HepG2 (cell line): ENCODE data around the gene C14orf119. TPM values are rescaled to one million over a fixed set of nuclear protein-coding genes. Genes with fewer than 3 reads are reported as not detected.

Experiments
- ADNP ChIP-seq: sonication (generic); formaldehyde crosslinking; IDR thresholded peaks from 2 replicates; pipeline ENCODE4 v1.4.0; 2020; ENCODE audit warnings: missing genetic modification reagents
- CAMTA2 ChIP-seq: sonication (generic); formaldehyde crosslinking; IDR thresholded peaks from 2 replicates; pipeline ENCODE4 v1.4.0; 2020; ENCODE audit warnings: mild to moderate bottlenecking, missing genetic modification reagents, borderline replicate concordance
- HCFC1 ChIP-seq: fragments of 150-350 bp; IDR thresholded peaks from 2 replicates; pipeline ENCODE4 v1.6.1; 2014; ENCODE audit warnings: low read depth, low read length
- HMG20A ChIP-seq: IDR thresholded peaks from 2 replicates; pipeline ENCODE4 v1.6.1; 2016; ENCODE audit warnings: borderline replicate concordance
- NCOA1 ChIP-seq: sonication (generic); formaldehyde crosslinking; IDR thresholded peaks from 2 replicates; pipeline ENCODE4 v1.9.0; 2021; ENCODE audit warnings: missing genetic modification reagents
- NCOA5 ChIP-seq: sonication (generic); formaldehyde crosslinking; IDR thresholded peaks from 2 replicates; pipeline ENCODE4 v1.4.0; 2020; ENCODE audit warnings: missing genetic modification reagents
- SAP130 ChIP-seq: IDR thresholded peaks from 2 replicates; pipeline ENCODE4 v1.6.1; 2016; ENCODE audit warnings: low read depth
- SP1 ChIP-seq, 2 experiments: fragments of 450-650 bp in 1 of 2; sonication (generic) in 1 of 2; formaldehyde crosslinking in 1 of 2; IDR thresholded peaks; 2 replicates each; pipeline versions ENCODE4 v1.4.0 to v1.6.1; 2016 to 2020; ENCODE audit warnings: missing genetic modification reagents in 1 of 2
- TAF15 ChIP-seq: fragments of 200-400 bp; formaldehyde crosslinking; IDR thresholded peaks from one replicate; pipeline ENCODE4 v1.6.1; 2018; ENCODE audit warnings: mild to moderate bottlenecking, low read depth, low read length; ENCODE audit not compliant: poor library complexity, severe bottlenecking
- TARDBP ChIP-seq: sonication (generic); formaldehyde crosslinking; IDR thresholded peaks from 2 replicates; pipeline ENCODE4 v1.8.0; 2022; ENCODE audit warnings: mild to moderate bottlenecking, missing genetic modification reagents
- ZFP36L2 ChIP-seq: sonication (generic); formaldehyde crosslinking; IDR thresholded peaks from 2 replicates; pipeline ENCODE4 v1.4.0; 2020; ENCODE audit warnings: missing genetic modification reagents
- ZFY ChIP-seq: sonication (generic); formaldehyde crosslinking; IDR thresholded peaks from 2 replicates; pipeline ENCODE4 v1.4.0; 2020; ENCODE audit warnings: missing genetic modification reagents
- ZKSCAN8 ChIP-seq: IDR thresholded peaks from 2 replicates; pipeline ENCODE4 v1.6.1; 2016; ENCODE audit warnings: borderline replicate concordance, missing genetic modification reagents, missing compliant biosample characterization
- ZMYM4 ChIP-seq: sonication (generic); formaldehyde crosslinking; IDR thresholded peaks from 2 replicates; pipeline ENCODE4 v1.8.1; 2023; ENCODE audit warnings: mild to moderate bottlenecking, missing genetic modification reagents
- ZNF138 ChIP-seq: sonication (generic); formaldehyde crosslinking; IDR thresholded peaks from 2 replicates; pipeline ENCODE4 v1.5.0; 2020; ENCODE audit warnings: mild to moderate bottlenecking, low read depth, missing genetic modification reagents
- ZNF256 ChIP-seq: sonication (generic); formaldehyde crosslinking; conservative IDR thresholded peaks from 2 replicates; pipeline ENCODE4 v1.4.0; 2020; ENCODE audit warnings: missing genetic modification reagents
- ZNF510 ChIP-seq: sonication (generic); formaldehyde crosslinking; IDR thresholded peaks from 2 replicates; pipeline ENCODE4 v1.4.0; 2020; ENCODE audit warnings: low read depth, mild to moderate bottlenecking, missing genetic modification reagents
- ZNF547 ChIP-seq: sonication (generic); formaldehyde crosslinking; IDR thresholded peaks from 2 replicates; pipeline ENCODE4 v1.5.1; 2020; ENCODE audit warnings: mild to moderate bottlenecking, missing genetic modification reagents
- ZSCAN9 ChIP-seq: IDR thresholded peaks from 2 replicates; pipeline ENCODE4 v1.6.1; 2016; ENCODE audit warnings: borderline replicate concordance
- ZZZ3 ChIP-seq: sonication (generic); formaldehyde crosslinking; IDR thresholded peaks from 2 replicates; pipeline ENCODE4 v1.4.0; 2020; ENCODE audit warnings: missing genetic modification reagents, mild to moderate bottlenecking, borderline replicate concordance
- polyA plus RNA-seq, 8 experiments: library from polyadenylated mRNA; depleted of rRNA in 3 of 8; stranded (reverse) in 7 of 8; unstranded in 1 of 8; fragments of >200 nt; fragmentation: Illumina TruSeq in 4 of 8; extraction: Trizol in 4 of 8; gene quantifications; 2 replicates each; pipeline versions ENCODE4 v1.2.1 to v1.2.3, GENCODE V29; 2011 to 2016; ENCODE audit warnings: low read depth in 4 of 8, missing spikeins in 1 of 8, mixed read lengths in 1 of 8; ENCODE audit not compliant: insufficient read depth in 1 of 8
- total RNA-seq, 5 experiments: library from RNA; depleted of rRNA; stranded (reverse); fragments of >200 nt; fragmentation: Illumina TruSeq; extraction: Trizol; gene quantifications; 2 replicates each; pipeline ENCODE4 v1.2.3, GENCODE V29; 2016; ENCODE audit warnings: low read depth in 1 of 5
- TF ChIP-seq, protein P1 (sequence below): sonication (generic); formaldehyde crosslinking; IDR thresholded peaks from 2 replicates; pipeline ENCODE4 v1.9.0; 2022; ENCODE audit warnings: missing genetic modification reagents, mild to moderate bottlenecking, borderline replicate concordance
- TF ChIP-seq, protein P2 (sequence below): sonication (generic); formaldehyde crosslinking; IDR thresholded peaks from 2 replicates; pipeline ENCODE4 v1.4.0; 2020; ENCODE audit warnings: missing genetic modification reagents
- TF ChIP-seq, protein P3 (sequence below): IDR thresholded peaks from 2 replicates; pipeline ENCODE4 v1.6.1; 2018; ENCODE audit warnings: missing genetic modification reagents, mild to moderate bottlenecking, missing compliant biosample characterization
- TF ChIP-seq, protein P4 (sequence below): sonication (generic); formaldehyde crosslinking; IDR thresholded peaks from 2 replicates; pipeline ENCODE4 v1.4.0; 2020; ENCODE audit warnings: missing genetic modification reagents
- TF ChIP-seq, protein P5 (sequence below): sonication (generic); formaldehyde crosslinking; IDR thresholded peaks from 2 replicates; pipeline ENCODE4 v1.4.0; 2020; ENCODE audit warnings: missing genetic modification reagents

The C14orf119 gene
- total and polyA plus RNA-seq, 2 of the 13 experiments (the other 11 are each of a cell fraction or from before 2014, with no cell fraction given), result 117 to 206 TPM

DNA sequence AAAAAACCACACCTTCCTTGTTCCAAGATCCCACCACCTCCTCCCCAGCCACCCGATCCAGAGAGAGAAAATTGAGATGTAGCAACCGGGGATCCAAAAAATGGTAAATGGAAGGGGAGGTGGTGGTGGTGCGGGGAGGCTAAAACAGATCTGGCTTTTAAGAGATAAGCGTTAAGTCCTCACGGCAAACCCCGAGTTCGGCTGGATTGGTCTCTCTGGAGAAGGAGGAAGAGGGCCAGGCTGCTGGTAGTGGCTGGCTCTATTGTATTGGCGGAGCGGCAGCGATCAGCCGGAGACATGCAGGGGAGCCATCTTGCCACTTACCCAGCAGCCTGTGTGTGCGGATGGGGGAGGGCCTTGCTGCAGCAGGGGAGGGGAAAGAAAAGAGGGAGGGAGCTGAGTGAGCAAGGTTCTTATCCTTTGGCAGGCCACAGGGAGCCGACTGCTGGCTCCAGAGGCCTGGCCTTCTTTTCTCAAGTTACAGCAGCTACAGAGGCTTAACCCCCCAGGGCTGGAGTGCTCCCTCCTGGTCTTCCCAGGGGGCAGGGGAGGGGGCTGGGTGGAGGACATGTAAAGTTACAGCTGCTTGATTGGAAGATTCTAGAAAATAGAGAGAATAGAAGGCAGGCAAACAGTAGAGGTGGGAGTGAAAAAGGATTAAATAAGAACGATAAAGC lies 23.9 kb upstream of the C14orf119 start (continued):
- TF ChIP-seq, protein P1, sequence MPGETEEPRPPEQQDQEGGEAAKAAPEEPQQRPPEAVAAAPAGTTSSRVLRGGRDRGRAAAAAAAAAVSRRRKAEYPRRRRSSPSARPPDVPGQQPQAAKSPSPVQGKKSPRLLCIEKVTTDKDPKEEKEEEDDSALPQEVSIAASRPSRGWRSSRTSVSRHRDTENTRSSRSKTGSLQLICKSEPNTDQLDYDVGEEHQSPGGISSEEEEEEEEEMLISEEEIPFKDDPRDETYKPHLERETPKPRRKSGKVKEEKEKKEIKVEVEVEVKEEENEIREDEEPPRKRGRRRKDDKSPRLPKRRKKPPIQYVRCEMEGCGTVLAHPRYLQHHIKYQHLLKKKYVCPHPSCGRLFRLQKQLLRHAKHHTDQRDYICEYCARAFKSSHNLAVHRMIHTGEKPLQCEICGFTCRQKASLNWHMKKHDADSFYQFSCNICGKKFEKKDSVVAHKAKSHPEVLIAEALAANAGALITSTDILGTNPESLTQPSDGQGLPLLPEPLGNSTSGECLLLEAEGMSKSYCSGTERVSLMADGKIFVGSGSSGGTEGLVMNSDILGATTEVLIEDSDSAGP (CRISPR knock-in tag), result peak; percentile 90
- peak; percentile 85; the same call in 1 of the 2 replicates for TF ChIP-seq ZKSCAN8 (CRISPR knock-in tag)
- no peak; the same call in 1 of the 2 replicates for TF ChIP-seq HMG20A
- TF ChIP-seq, protein P2, sequence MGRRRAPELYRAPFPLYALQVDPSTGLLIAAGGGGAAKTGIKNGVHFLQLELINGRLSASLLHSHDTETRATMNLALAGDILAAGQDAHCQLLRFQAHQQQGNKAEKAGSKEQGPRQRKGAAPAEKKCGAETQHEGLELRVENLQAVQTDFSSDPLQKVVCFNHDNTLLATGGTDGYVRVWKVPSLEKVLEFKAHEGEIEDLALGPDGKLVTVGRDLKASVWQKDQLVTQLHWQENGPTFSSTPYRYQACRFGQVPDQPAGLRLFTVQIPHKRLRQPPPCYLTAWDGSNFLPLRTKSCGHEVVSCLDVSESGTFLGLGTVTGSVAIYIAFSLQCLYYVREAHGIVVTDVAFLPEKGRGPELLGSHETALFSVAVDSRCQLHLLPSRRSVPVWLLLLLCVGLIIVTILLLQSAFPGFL, result no peak
- peak; percentile 62 for TF ChIP-seq TAF15
- TF ChIP-seq ZNF256 (CRISPR knock-in tag), result no peak
- TF ChIP-seq SAP130 (CRISPR knock-in tag), result peak; percentile 91
- TF ChIP-seq ZNF547, result peak; percentile 76; the same call in 1 of the 2 replicates
- 0 out of 2 replicates have a peak, but pooled peaks have one; percentile 17 for TF ChIP-seq HCFC1
- no peak for TF ChIP-seq SP1 (IDR thresholded peaks at IDR 0.05)
- TF ChIP-seq SP1 (CRISPR knock-in tag; IDR thresholded peaks at IDR 0.05), result peak; percentile 85
- TF ChIP-seq NCOA1, result peak; percentile 88
- TF ChIP-seq ZNF138 (CRISPR knock-in tag), result 0 out of 2 replicates have a peak, but pooled peaks have one; percentile 21
- TF ChIP-seq ZMYM4 (CRISPR knock-in tag), result peak; percentile 90
- TF ChIP-seq, protein P3, sequence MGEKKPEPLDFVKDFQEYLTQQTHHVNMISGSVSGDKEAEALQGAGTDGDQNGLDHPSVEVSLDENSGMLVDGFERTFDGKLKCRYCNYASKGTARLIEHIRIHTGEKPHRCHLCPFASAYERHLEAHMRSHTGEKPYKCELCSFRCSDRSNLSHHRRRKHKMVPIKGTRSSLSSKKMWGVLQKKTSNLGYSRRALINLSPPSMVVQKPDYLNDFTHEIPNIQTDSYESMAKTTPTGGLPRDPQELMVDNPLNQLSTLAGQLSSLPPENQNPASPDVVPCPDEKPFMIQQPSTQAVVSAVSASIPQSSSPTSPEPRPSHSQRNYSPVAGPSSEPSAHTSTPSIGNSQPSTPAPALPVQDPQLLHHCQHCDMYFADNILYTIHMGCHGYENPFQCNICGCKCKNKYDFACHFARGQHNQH (CRISPR knock-in tag), result peak; percentile 91
- TF ChIP-seq, protein P4, sequence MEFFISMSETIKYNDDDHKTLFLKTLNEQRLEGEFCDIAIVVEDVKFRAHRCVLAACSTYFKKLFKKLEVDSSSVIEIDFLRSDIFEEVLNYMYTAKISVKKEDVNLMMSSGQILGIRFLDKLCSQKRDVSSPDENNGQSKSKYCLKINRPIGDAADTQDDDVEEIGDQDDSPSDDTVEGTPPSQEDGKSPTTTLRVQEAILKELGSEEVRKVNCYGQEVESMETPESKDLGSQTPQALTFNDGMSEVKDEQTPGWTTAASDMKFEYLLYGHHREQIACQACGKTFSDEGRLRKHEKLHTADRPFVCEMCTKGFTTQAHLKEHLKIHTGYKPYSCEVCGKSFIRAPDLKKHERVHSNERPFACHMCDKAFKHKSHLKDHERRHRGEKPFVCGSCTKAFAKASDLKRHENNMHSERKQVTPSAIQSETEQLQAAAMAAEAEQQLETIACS (CRISPR knock-in tag), result no peak
- TF ChIP-seq, protein P5, sequence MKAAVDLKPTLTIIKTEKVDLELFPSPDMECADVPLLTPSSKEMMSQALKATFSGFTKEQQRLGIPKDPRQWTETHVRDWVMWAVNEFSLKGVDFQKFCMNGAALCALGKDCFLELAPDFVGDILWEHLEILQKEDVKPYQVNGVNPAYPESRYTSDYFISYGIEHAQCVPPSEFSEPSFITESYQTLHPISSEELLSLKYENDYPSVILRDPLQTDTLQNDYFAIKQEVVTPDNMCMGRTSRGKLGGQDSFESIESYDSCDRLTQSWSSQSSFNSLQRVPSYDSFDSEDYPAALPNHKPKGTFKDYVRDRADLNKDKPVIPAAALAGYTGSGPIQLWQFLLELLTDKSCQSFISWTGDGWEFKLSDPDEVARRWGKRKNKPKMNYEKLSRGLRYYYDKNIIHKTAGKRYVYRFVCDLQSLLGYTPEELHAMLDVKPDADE (CRISPR knock-in tag), result no peak
- TF ChIP-seq ZZZ3 (CRISPR knock-in tag), result peak; percentile 80; the same call in 1 of the 2 replicates
- 0 out of 2 replicates have a peak, but pooled peaks have one; percentile 90 for TF ChIP-seq ZNF510 (CRISPR knock-in tag)
- peak; percentile 85 for TF ChIP-seq TARDBP (CRISPR knock-in tag)
- no peak for TF ChIP-seq NCOA5 (CRISPR knock-in tag)
- TF ChIP-seq ZFP36L2 (CRISPR knock-in tag), result peak; percentile 28; the same call in 1 of the 2 replicates
- peak; percentile 70 for TF ChIP-seq ZFY
- peak; percentile 43; the same call in 1 of the 2 replicates for TF ChIP-seq ZSCAN9 (CRISPR knock-in tag)
- TF ChIP-seq CAMTA2 (CRISPR knock-in tag), result 0 out of 2 replicates have a peak, but pooled peaks have one; percentile 31
- no peak for TF ChIP-seq ADNP
